HL-60 (cell line): ENCODE results near the gene LMF1.

Experiments used
- POLR2AphosphoS5 ChIP-seq: IDR thresholded peaks from 2 replicates; pipeline ENCODE4 v1.6.1; 2012; ENCODE audit warnings: low read depth
- TF ChIP-seq, protein P1 (sequence below): IDR thresholded peaks from 2 replicates; pipeline ENCODE4 v1.6.1; 2012; ENCODE audit warnings: low read depth; ENCODE audit not compliant: insufficient replicate concordance
- TF ChIP-seq, protein P2 (sequence below): IDR thresholded peaks from one replicate; pipeline ENCODE4 v1.5.1; 2011; ENCODE audit warnings: low read length, control low read depth, inconsistent platforms; ENCODE audit not compliant: insufficient read depth

DNA sequence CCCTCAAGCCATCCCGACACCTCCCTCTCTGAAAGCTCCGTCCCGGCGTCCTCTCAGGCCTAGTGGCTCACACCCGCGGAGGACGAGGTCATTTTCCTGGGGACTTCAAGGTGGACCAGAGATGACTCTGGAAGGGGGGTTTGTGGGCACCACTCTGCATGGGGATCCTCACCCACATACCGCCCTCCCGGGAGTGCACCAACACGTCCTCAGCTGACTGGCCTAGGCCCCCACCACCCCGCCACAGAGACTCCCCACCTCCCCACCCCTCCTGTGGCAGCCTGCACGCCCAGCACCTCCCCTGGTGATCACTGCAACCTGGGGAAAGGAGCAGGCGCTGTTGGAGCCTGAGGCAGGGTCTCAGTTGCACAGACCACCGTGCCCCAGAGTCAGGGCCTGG, 8.4 kb upstream of the LMF1 start:
- TF ChIP-seq, protein P1, sequence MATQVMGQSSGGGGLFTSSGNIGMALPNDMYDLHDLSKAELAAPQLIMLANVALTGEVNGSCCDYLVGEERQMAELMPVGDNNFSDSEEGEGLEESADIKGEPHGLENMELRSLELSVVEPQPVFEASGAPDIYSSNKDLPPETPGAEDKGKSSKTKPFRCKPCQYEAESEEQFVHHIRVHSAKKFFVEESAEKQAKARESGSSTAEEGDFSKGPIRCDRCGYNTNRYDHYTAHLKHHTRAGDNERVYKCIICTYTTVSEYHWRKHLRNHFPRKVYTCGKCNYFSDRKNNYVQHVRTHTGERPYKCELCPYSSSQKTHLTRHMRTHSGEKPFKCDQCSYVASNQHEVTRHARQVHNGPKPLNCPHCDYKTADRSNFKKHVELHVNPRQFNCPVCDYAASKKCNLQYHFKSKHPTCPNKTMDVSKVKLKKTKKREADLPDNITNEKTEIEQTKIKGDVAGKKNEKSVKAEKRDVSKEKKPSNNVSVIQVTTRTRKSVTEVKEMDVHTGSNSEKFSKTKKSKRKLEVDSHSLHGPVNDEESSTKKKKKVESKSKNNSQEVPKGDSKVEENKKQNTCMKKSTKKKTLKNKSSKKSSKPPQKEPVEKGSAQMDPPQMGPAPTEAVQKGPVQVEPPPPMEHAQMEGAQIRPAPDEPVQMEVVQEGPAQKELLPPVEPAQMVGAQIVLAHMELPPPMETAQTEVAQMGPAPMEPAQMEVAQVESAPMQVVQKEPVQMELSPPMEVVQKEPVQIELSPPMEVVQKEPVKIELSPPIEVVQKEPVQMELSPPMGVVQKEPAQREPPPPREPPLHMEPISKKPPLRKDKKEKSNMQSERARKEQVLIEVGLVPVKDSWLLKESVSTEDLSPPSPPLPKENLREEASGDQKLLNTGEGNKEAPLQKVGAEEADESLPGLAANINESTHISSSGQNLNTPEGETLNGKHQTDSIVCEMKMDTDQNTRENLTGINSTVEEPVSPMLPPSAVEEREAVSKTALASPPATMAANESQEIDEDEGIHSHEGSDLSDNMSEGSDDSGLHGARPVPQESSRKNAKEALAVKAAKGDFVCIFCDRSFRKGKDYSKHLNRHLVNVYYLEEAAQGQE, result no peak
- TF ChIP-seq, protein P2, sequence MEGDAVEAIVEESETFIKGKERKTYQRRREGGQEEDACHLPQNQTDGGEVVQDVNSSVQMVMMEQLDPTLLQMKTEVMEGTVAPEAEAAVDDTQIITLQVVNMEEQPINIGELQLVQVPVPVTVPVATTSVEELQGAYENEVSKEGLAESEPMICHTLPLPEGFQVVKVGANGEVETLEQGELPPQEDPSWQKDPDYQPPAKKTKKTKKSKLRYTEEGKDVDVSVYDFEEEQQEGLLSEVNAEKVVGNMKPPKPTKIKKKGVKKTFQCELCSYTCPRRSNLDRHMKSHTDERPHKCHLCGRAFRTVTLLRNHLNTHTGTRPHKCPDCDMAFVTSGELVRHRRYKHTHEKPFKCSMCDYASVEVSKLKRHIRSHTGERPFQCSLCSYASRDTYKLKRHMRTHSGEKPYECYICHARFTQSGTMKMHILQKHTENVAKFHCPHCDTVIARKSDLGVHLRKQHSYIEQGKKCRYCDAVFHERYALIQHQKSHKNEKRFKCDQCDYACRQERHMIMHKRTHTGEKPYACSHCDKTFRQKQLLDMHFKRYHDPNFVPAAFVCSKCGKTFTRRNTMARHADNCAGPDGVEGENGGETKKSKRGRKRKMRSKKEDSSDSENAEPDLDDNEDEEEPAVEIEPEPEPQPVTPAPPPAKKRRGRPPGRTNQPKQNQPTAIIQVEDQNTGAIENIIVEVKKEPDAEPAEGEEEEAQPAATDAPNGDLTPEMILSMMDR, result no peak
- TF ChIP-seq POLR2AphosphoS5, result no peak
